Medulla oblongata (tissue), 1 donor: ENCODE data around the gene NAV3.

Experiments used
- DNase-seq: peaks from one replicate; pipeline ENCODE4 v3.0.0-alpha.2; 2015; ENCODE audit errors: extremely low spot score

The NAV3 gene

DNA sequence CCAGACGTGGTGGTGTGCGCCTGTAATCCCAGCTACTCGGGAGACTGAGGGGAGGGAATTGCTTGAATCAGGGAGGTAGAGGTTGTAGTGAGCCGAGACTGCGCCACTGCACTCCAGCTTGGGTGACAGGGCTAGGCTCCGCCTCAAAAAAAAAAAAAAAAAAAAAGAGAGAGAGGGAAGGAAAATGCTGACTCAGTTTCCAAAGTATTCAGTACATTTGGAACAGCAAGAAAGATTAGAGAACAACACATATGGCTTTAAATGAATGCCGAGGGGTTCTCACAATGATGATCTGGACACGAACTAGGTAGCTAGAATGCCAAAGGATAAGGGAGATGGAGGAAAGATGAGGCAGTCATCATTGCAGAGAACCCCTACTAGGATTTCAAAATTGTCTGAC is 97.4 kb downstream of the NAV3 start:
- DNase-seq, result no peak

DNA sequence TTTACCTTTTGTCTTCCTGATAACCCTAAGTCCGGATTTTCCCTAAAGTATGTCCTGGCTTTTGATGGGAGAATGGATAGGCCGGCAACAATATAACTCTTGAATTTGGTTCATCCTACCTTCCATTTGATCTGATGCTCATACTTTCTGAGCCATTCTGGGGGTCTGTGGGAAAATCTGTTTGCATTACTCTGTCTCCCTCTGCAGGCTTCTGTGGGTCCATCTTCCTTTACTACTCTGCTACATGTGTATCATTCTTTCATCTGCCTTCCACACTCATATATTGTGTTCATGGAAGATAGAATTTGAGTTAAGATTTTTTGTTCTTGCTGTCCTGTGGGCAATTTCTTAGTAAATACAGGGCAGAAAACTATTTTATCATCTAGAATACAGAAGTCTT is 101.5 kb downstream of the NAV3 start:
- no peak for DNase-seq

DNA sequence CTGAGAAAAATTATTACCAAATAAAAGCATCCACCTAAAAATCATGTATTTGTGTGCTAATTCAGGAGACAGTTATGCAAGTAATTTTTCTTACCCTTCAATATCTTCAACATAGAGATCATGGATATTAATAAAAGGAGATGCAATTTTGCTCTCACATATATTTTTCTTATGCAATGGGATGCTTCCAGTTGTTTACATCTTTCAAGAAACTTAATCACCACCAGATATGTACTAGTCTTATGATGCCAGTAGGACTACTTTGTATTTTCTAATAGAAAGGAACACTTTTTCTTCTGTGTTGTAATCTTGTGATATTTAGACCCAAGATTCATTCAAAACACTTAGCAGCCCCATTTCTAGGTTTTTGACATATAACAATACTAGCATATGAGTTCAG is 107.6 kb downstream of the NAV3 start:
- DNase-seq, result no peak

DNA sequence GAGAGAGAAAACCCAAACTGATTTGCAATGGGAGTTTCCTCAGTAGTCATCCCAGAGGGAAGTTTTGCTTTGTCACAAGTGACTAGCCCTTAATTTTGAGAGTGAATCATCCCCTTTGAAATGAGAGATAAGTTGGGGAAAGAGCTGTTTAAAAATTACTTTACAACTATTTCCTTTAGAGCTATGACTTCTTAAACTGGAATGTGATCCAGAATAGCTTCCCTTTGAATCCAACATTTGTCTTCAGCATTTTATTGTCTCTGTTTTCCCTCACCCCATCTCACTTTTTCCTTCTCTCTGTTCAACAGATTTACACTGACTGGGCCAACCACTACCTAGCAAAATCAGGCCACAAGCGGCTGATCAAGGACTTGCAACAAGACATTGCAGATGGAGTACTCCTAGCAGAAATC is 109.3 kb downstream of the NAV3 start:
- no peak for DNase-seq

DNA sequence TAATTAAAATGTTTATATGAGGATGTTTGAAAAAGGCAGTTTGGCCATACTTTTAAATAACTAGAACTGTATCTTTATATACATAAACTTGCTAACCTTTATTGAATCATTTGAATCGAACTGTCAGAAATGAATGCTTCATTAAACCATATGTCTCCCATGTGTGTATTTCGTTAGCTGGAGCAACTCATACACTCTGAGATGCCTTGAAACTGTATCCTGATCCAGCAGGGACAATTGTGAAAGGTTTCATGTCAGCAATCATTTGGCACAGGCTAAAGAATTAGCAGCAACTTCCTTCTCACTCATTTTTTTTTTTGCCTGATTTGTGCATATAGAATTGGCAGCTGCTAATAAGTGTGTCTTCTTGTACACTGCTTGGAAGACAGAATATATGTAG is 109.9 kb downstream of the NAV3 start:
- DNase-seq, result no peak

DNA sequence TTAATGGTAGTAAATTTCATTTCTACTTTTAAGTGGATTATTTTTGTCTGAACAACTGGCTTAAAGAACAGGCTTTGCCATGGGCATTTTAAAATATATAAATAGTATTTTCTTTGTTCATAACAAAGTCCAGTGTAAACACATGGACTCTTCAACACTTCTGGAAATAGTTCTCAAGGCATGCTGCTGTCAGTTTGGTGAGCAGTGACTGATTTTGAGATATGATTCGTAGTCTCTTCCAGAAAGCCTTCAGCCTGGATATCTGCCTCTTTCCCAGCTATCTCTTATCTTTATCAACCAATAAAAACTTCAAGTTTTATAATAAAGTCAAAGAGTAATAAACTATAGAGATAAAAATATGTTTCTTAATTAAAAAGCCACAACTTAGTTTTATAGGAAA is 110.7 kb downstream of the NAV3 start:
- no peak for DNase-seq

DNA sequence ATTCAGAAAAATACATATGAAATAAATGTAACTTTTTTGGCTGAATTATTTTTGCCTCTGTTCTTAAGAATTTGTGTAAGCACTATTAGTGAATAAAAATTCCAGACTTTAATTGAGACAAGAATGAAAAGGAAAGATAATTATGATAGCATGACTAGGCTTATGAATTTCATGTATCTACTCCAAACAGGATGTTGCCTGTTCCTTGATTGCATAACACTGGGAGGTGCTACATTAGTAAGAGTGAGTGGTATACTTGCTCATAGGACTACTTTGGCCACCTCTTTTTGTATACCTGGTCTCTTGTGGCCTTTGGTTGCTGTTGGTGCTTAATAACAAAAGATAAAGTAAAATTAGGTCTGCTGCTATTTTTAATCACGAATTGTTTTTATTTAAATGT is 112.8 kb downstream of the NAV3 start:
- no peak for DNase-seq

DNA sequence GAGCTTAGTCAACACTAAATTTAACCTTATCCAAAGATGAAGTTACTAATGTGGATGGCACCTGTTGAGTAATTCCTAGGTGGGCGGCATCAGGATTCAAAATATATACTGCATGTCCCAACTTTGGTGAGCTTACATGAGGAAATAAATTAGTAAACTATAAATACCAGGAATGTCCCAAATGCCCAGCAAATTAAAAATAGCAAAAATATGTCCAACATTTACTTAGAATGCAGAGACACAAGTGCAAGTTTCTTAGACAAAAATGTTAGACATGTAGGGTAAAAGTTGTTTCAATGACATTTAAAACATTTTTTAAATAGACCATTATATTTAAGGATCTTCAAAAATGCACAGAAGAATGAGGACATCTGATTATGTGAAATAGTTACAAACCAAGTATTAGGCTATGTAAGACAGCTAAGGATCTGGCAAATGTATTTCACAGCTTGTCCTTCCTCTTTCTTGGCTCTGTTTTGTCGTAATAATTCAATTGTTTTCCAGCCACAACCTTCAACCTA is 115.9 kb downstream of the NAV3 start:
- no peak for DNase-seq

DNA sequence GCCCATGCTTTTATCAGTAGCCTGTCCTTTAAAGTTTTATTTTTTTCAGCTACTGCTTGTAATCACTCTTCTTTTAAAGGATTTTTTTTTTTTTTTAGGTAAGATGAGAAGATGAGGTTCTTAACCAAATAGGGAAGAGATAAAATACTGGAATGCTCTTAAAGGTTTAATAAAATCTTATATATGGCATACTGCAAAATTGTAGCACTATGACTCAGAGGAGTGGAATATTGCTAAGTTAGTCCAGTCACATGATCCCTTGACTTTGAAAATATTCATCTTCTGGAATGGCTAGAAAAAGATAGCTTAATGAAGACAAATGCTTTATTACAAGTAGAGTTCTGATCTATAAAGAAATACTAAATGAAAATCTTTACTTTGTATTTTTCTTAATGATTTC is 116.6 kb downstream of the NAV3 start:
- DNase-seq, result no peak

DNA sequence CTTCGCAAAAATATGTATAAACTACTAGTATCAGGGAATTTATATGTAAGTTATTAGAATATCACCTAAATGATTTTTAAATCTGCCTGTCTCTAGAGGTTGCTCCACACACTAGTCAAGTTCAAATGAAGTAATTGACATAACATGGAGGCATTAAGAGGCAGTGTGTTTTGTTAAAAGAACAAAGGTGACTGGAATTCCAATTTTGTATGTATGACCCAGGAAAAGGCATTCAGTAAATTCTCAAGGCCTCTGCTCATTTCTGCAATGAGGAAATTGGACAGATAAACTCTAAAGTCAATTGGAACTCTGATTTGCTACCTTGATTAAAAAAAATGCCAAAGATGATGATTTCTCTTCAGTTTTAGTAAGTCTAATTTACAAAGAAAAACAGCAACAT is 117.1 kb downstream of the NAV3 start:
- no peak for DNase-seq

DNA sequence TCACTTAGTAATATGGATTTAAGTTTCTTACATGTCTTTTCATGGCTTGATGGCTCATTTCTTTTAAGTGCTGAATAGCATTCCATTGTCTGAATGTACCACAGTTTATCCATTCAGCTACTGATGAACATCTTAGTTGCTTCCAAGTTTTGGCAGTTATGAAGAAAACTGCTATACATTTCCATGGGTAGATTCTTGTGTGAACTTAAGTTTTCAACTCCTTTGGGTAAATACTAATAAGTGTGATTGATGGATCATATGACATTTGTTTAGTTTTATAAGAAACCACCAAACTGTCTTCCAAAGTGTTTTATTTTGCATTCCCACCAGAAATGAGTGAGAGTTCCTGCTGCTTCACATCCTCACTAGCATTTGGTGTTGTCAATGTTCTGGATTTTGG is 119.2 kb downstream of the NAV3 start:
- DNase-seq, result no peak

DNA sequence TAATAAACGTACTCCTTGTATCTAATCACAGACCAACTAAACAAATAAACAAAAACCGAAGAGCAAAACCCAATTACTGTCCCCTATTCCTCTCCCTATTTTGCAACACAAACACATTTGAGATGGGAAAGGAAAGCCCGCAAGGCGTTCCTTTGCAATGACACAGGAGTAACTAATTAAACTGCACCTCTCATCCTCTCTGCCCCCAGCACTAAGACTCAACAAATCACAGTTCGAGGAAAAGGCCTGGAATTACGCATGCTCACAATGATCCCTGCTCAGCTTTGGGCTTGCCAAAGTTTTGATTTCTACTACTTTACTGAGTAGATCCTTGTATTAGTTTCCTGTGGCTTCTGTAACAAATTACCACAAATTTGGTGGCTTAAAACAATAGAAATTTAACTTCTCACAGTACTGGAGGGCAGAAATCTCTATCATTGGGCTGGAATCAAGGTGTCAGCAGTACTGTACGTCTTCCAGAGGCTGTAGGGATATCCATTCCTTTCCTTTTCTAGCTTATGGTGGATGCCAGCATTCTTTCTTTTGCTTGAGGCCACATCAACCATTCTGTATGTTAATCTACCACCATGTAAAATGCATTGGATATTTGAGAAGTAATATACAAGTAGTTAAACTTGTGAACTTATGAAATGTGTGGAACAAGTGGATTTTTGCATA is 123.0 kb downstream of the NAV3 start:
- DNase-seq, result no peak

DNA sequence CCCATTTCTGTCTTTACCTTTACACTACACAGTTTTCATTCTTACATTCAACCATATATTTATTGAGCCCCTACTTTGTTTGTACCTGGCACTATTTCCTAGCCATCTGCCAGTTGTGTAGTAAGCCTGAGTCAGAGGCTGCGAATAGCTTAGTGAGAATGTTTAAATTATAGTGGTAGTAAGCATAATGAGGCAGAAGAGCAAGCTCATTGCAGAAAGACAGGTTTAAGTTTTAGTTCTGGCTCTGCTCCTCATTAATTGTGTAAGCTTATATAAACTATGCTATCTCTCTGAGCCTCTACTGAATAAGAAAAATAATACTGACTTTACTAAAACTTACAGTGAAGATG is 123.5 kb downstream of the NAV3 start:
- DNase-seq, result no peak

DNA sequence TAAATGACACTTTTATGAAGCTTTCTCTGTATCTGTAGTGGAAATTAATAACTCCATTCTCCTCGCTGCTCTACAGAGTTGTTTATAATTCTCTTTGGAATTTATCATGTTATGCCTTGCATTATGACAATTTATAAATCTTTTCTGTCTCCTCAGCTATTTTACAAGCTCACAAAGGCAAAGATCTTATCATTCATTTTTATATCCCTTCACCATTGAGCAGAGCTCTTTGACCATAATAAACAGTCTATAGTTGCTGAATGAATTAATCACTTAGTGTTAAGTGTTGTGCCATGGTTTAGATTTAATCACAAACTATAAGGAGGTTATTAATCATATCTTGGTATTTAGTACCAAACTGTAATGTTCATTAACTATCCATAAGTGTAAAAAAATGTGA is 126.4 kb downstream of the NAV3 start:
- no peak for DNase-seq

DNA sequence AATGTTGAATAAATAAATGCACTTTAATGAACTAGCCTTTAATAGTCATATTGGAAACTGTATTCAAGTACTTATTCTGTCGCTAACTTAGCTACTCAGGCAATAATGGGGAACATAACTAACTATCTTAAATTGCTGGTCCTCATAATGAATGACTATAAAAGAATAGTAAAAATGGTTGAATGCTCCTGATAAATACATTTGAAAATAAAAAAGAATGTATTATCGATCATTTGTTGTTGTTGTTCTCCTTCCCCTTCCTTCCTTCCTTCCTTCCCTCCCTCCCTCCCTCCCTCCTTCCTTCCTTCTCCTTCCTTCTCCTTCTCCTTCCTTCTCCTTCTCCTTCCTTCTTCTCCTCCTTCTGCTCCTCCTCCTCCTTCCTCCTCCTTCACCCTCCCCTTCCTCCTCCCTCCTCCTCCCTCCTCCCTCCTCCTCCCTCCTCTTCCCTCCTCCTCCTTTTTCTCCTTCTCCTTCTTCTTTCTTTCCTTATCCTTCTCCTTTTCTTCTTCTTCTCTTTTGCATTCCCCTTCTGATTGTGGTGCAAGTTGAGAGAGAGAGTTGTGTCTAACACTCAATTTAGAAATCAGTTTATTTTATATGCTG is 133.0 kb downstream of the NAV3 start:
- DNase-seq, result no peak

DNA sequence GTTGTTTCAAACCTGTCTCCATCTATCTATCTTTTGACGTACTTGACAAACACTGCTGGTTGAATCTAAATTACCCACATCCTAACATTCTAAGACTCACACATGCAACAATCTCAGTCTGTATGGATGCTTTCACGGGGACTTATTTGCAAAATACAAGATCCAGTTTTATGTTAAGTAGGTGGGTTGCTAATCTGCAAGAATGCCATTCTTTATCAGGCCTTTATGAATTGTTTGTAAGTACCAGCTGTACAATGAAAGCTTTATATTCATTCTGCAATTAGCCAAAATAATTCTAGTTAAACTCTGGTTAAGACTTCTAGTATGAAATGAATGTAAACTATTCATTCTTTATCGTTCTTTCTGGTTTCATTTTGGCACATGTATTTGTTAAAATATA is 135.1 kb downstream of the NAV3 start:
- peak; percentile 56 for DNase-seq

DNA sequence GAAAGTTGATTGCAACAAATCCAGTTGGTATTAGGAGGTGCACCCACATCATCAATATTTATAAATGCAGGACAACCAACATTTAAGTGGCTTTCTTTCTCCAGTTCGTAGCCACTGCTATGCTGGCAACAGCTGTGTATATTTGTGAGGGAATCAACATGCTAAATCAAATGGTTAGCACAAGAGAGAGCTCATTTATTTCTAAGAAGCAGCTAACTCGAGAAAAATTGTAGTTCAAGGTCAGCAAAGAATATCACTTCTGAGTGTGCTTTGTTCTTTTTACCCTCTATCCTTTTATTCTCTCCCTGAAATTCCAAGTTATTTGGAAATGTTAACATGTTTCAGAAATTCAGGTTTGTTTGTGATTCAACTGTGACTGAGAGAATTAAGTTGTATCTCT is 137.3 kb downstream of the NAV3 start:
- DNase-seq, result peak; percentile 42

DNA sequence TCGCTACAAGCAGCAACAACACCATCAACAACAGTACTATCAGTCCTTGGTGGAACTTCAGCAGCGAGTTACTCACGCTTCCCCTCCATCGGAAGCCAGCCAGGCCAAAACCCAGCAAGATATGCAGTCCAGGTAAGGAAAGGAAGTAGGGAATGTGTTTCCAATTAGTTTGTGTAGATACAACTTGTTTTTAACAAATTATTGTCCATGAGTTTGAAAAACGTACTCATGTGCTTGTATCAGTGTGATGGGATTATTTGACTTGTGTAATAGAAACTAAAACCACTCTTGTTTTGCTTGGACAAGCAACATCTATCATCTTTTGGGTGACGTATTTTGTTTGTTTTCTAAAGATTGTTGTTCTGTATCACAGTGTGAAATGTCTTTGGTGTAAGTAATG is 137.9 kb downstream of the NAV3 start:
- peak; percentile 39 for DNase-seq

DNA sequence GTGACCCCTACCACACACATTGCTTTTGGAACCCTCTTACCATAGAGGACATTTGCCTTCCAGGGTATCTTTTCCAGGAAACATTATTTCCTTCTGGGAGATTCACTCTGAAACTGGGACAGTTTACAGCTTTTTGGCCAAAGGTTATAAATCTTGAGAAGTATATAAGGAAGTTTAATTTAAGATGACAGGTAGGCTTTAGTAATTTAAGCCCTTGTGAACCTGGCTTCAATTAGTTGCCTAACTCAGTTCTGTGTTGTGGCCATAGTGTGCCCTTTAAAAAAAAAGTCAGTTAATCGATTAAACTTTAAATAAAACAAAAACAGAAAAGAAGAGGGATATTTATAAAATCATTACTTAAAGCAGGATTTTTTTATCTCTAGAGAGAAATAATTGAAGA is 142.9 kb downstream of the NAV3 start:
- DNase-seq, result no peak

DNA sequence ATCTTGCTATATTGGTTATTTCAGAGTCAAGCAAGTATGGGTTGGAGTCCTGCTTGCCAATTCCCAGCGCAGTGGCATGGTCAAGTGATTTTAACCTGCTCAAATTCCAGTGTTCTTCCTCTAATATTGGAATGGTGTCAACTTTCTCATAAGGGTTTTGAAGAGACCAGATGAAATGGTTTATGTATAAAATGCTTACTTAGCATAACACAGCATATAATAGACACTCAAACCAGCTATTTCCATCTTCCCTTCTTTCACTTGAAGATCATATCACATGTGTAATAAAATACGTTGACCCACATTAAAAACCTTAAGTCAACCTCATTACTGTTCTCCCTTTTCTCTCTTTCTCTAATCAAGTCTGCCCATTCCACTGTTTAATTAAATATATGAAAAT is 144.0 kb downstream of the NAV3 start:
- no peak for DNase-seq

DNA sequence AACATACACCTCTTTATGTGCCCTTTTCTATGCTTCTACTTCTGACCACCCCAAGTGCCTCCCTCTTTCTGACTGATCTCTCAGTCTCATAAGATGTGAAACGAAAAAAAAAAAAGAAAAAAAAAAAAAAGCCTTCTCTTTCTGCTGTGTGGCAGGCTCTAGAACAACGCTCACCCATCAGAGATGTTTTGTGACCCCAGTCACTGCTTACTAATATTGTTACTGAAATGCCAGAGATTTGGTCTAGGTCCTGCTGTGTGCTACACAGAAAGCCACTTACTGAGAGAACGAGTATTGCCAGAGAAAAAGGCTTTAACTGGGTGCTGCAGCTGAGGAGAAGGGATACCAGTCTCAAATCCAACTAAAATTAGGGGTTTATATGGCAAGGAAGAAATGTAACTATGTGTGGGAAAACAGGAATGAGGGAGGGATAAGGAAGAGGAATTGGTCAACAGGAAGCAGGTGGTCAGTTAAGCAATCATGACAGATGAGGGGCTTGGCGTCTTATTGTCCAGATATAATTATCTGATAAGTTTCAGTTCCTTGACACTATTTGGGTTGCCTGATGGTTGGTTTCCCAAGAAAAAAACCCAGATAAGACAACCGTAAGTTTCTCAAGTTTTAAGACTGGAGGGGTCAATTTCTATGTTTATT is 149.0 kb downstream of the NAV3 start:
- no peak for DNase-seq

DNA sequence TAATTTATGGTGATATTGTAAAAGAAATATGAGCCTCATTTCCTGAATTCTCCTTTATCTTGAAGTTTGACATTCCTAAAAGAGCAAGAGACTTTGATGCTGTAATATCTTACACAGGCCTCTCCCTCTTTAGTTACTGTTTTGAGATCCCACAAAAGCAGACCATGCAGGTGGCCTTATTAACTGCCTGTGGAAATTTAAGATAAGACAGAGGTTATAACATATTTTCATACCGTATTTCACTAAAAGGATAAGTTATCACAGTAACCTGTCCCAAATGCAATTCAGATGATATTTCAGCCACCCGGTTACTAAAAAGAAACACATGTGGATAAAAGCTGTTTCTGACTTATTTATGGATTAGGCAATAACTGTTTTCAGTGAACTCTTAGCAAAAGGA is 150.1 kb downstream of the NAV3 start:
- DNase-seq, result no peak

DNA sequence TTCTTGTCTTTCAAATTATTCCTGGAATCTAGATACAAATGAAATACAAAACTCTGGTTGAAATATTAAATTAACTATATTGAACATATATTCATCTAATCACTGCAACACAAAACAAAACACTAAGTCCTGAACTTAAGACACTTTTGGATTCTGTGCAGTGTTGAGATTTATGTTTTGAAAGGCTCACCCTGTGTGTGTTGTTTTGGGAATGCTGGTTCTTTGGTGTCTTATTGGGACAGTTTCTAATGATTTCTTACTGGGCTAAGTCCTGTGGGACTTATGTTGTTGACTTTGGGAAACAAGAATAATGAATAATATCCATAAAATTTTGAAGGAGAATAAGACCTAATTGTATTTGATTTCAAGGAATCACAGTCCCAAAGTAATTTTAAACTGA is 153.2 kb downstream of the NAV3 start:
- no peak for DNase-seq
